ENCODE measurements around the gene CDCA3. TPM values are rescaled to one million over a fixed set of nuclear protein-coding genes. Genes with fewer than 3 reads are reported as not detected.

Gene CDCA3
- total RNA-seq, result 7.2 and 171 TPM in 2 replicates

GRCh38 chr12:6851153-6851920 lies at the start of gene CDCA3:
TSS of gene CDCA3 (minus strand) at chr12:6851286. CDS start at chr12:6850952, 334 bp downstream.

GRCh38 chr12:6873094-6874014 lies 22.3 kb upstream of the CDCA3 start, which contains the start of gene SPSB2:
TSS of gene SPSB2 (minus strand) at chr12:6873303. CDS start at chr12:6872901, 402 bp downstream.

GRCh38 chr12:6867413-6868210 lies 16.5 kb upstream of the CDCA3 start, which contains the start of gene TPI1:
TSS of gene TPI1 (plus strand) at chr12:6867531. CDS start at chr12:6867567, 36 bp downstream.

GRCh38 chr12:6851921-6852650 lies 1.0 kb upstream of the CDCA3 start, which contains the start of gene USP5:
TSS of gene USP5 (plus strand) at chr12:6852150. CDS start at chr12:6852180, 30 bp downstream.

GRCh38 chr12:6840761-6841515 lies 10.1 kb downstream of the CDCA3 start, which contains the start of gene GNB3:
TSS of gene GNB3 (plus strand) at chr12:6840925. CDS start at chr12:6841288, 363 bp downstream.

GRCh38 chr12:6827982-6828780 lies 22.9 kb downstream of the CDCA3 start, which contains the start of gene P3H3:
TSS of gene P3H3 (plus strand) at chr12:6828407. CDS start at chr12:6828441, 34 bp downstream.

GRCh38 chr12:6821591-6822425 lies 29.3 kb downstream of the CDCA3 start, which contains the start of gene GPR162:
TSS of gene GPR162 (plus strand) at chr12:6821821. CDS start at chr12:6823899, 2,078 bp downstream.

Other genes with a start within 250 kb of the CDCA3 start
- 236 and 412 TPM in 2 replicates for gene CHD4, start 243.9 kb downstream of the CDCA3 start, total RNA-seq
- gene LPAR5, start 215.3 kb downstream of the CDCA3 start, total RNA-seq, result 2.1 and 3.0 TPM in 2 replicates
- gene ACRBP, start 203.9 kb downstream of the CDCA3 start, total RNA-seq, result 0.49 and 8.7 TPM in 2 replicates
- 14.5 and 50.5 TPM in 2 replicates for gene ING4, start 188.2 kb downstream of the CDCA3 start, total RNA-seq
- gene ZNF384, start 161.9 kb downstream of the CDCA3 start, total RNA-seq, result 28.8 and 35.1 TPM in 2 replicates
- gene PIANP, start 150.5 kb downstream of the CDCA3 start, total RNA-seq, result 0.16 and 2.9 TPM in 2 replicates
- gene COPS7A, start 127.2 kb downstream of the CDCA3 start, total RNA-seq, result 68.1 and 78.1 TPM in 2 replicates
- gene MLF2, start 98.1 kb downstream of the CDCA3 start, total RNA-seq, result 231 and 260 TPM in 2 replicates
- 115 and 146 TPM in 2 replicates for gene PTMS, start 84.9 kb downstream of the CDCA3 start, total RNA-seq
- under 0.01 and 0.13 TPM in 2 replicates for gene LAG3, start 78.8 kb downstream of the CDCA3 start, total RNA-seq
- gene CD4, start 61.8 kb downstream of the CDCA3 start, total RNA-seq, result 0.33 and 1.3 TPM in 2 replicates
- gene GPR162, start 29.5 kb downstream of the CDCA3 start, total RNA-seq, result 0.33 and 3.7 TPM in 2 replicates
- 46.9 and 49.6 TPM in 2 replicates for gene P3H3, start 22.9 kb downstream of the CDCA3 start, total RNA-seq
- gene GNB3, start 10.4 kb downstream of the CDCA3 start, total RNA-seq, result 0.51 and 1.5 TPM in 2 replicates
- 62.2 and 84.6 TPM in 2 replicates for gene USP5, start 864 bp upstream of the CDCA3 start, total RNA-seq
- 569 and 954 TPM in 2 replicates for gene TPI1, start 16.2 kb upstream of the CDCA3 start, total RNA-seq
- gene SPSB2, start 22.0 kb upstream of the CDCA3 start, total RNA-seq, result 13.9 and 18.4 TPM in 2 replicates
- gene LRRC23, start 53.5 kb upstream of the CDCA3 start, total RNA-seq, result 7.5 and 11.8 TPM in 2 replicates
- 16.0 and 17.5 TPM in 2 replicates for gene ENO2, start 63.3 kb upstream of the CDCA3 start, total RNA-seq
- gene ATN1, start 76.7 kb upstream of the CDCA3 start, total RNA-seq, result 34.4 and 55.0 TPM in 2 replicates
- gene RNU7-1, start 92.5 kb upstream of the CDCA3 start, total RNA-seq, result not detected in 2 replicates
- gene C12orf57, start 92.7 kb upstream of the CDCA3 start, total RNA-seq, result 147 and 190 TPM in 2 replicates
- 9.6 and 21.9 TPM in 2 replicates for gene PTPN6, start 100.1 kb upstream of the CDCA3 start, total RNA-seq
- gene PHB2, start 119.4 kb upstream of the CDCA3 start, total RNA-seq, result 391 and 420 TPM in 2 replicates
- gene EMG1, start 119.6 kb upstream of the CDCA3 start, total RNA-seq, result 26.1 and 66.8 TPM in 2 replicates
- gene LPCAT3, start 167.2 kb upstream of the CDCA3 start, total RNA-seq, result 32.1 and 47.4 TPM in 2 replicates
- gene C1S, start 209.4 kb upstream of the CDCA3 start, total RNA-seq, result 0.49 and 6.1 TPM in 2 replicates
- gene C1R, start 241.2 kb upstream of the CDCA3 start, total RNA-seq, result 6.5 and 53.5 TPM in 2 replicates